Esophagus squamous epithelium (tissue), 4 donors: ENCODE measurements around the gene NEU4.

Source experiments
- CTCF ChIP-seq, 6 experiments: fragments of 450-650 bp in 4 of 6; fragments of 200-600 bp in 2 of 6; sonication (generic) in 2 of 6; IDR thresholded peaks; one replicate each; pipeline ENCODE4 v1.5.1; 2016 to 2019; ENCODE audit warnings: antibody characterized with exemption in 6 of 6, mild to moderate bottlenecking in 4 of 6, moderate library complexity in 4 of 6
- POLR2A ChIP-seq, 4 donors: fragments of 450-650 bp; IDR thresholded peaks; one replicate each; pipeline ENCODE4 v1.6.1; 2017; ENCODE audit warnings: antibody characterized with exemption in 4 of 4, mild to moderate bottlenecking in 4 of 4, moderate library complexity in 3 of 4

- TF ChIP-seq CTCF (IDR thresholded peaks at IDR 0.05) (no peak), POLR2A (IDR thresholded peaks at IDR 0.05) (no peak)
Measured at GRCh38 chr2:241835611-241836010, 26.6 kb downstream of the NEU4 start.
